ENCODE data around the gene RAB1A.

DNA sequence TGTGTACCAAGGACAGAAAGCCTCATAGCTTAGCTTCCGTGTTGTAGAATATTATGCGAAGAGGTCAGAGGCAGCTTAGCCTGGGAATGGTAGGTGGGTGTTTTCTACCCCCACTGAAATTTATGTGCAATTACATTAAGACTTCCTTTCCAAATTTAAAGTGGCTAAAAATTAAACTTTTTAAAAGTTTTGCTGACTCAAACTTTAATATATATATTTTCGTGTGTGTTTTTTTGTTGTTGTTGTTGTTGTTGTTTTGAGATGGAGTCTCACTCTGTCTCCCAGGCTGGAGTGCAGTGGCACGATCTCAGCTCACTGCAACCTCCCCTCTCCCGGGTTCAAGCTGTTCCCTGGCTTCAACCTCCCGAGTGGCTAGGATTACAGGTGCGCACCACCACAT, 4.3 kb upstream of the RAB1A start:
- TF ChIP-seq, protein P1, sequence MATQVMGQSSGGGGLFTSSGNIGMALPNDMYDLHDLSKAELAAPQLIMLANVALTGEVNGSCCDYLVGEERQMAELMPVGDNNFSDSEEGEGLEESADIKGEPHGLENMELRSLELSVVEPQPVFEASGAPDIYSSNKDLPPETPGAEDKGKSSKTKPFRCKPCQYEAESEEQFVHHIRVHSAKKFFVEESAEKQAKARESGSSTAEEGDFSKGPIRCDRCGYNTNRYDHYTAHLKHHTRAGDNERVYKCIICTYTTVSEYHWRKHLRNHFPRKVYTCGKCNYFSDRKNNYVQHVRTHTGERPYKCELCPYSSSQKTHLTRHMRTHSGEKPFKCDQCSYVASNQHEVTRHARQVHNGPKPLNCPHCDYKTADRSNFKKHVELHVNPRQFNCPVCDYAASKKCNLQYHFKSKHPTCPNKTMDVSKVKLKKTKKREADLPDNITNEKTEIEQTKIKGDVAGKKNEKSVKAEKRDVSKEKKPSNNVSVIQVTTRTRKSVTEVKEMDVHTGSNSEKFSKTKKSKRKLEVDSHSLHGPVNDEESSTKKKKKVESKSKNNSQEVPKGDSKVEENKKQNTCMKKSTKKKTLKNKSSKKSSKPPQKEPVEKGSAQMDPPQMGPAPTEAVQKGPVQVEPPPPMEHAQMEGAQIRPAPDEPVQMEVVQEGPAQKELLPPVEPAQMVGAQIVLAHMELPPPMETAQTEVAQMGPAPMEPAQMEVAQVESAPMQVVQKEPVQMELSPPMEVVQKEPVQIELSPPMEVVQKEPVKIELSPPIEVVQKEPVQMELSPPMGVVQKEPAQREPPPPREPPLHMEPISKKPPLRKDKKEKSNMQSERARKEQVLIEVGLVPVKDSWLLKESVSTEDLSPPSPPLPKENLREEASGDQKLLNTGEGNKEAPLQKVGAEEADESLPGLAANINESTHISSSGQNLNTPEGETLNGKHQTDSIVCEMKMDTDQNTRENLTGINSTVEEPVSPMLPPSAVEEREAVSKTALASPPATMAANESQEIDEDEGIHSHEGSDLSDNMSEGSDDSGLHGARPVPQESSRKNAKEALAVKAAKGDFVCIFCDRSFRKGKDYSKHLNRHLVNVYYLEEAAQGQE (IDR thresholded peaks at IDR 0.05; ENCODE audit: insufficient read depth in 1 of 2, low read depth in 2 of 2, low read length in 2 of 2) = no peak
- no peak for TF ChIP-seq POLR2AphosphoS5 (IDR thresholded peaks at IDR 0.05; ENCODE audit: low read depth, low read length)
- no peak for TF ChIP-seq TAF1 (IDR thresholded peaks at IDR 0.05; ENCODE audit: borderline replicate concordance, insufficient read depth, low read length)
- no peak for TF ChIP-seq SIN3A (IDR thresholded peaks at IDR 0.05; ENCODE audit: borderline replicate concordance, insufficient read depth, low read length)
- no peak for TF ChIP-seq FOXP2 (optimal IDR thresholded peaks at IDR 0.05; ENCODE audit: borderline replicate concordance, extremely low read depth, extremely low read length, insufficient read depth)

Measured in PFSK-1 (cell line).